HepG2 (cell line): ENCODE data around the gene DUSP15. TPM values are rescaled to one million over a fixed set of nuclear protein-coding genes. Genes with fewer than 3 reads are reported as not detected.

ENCODE experiments used
- ATAC-seq: fragments of 200-7000 bp; cut with Tn5 transposase; 3 replicates; pipeline ENCODE4 v1.9.1; 2020; ENCODE audit warnings: mild to moderate bottlenecking, moderate library complexity
- BruUV-seq: library from RNA; stranded (reverse); fragments of 400-500 nt; replicated peaks from 2 replicates; lab custom pipeline; 2021; lab: Mats Ljungman, UMichigan
- CTCF ChIA-PET: fragments of 300-600 bp; formaldehyde crosslinking; extraction: SDS; loops from one replicate; lab custom pipeline; 2021; ENCODE audit warnings: low total read pairs, inconsistent platforms, low intra/inter-chr PET ratio; lab: Yijun Ruan, JAX
- POLR2A ChIA-PET: fragments of 350-600 bp; sonication (Branson Sonifier 250); formaldehyde crosslinking; loops from one replicate; lab custom pipeline; 2020; ENCODE audit warnings: antibody characterized with exemption, inconsistent platforms; lab: Yijun Ruan, JAX
- DNase-seq: peaks from one replicate; pipeline ENCODE4 v3.0.0-alpha.2; 2015; ENCODE audit warnings: low spot score
- FAIRE-seq: peaks from 3 replicates; lab custom pipeline; 2011; peaks lifted over from hg19 to GRCh38; lab: Jason Lieb, UNC
- H2AFZ ChIP-seq: one replicate; pipeline ENCODE4 v1.6.1; 2011; ENCODE audit warnings: low read length, inconsistent platforms
- H3K27ac ChIP-seq: fragments of 300-600 bp; 3 replicates; pipeline ENCODE4 v1.8.0; 2011; ENCODE audit warnings: mixed run types, mild to moderate bottlenecking, mixed read lengths, low read length, inconsistent platforms; ENCODE audit not compliant: insufficient read depth; ENCODE audit errors: extremely low read length
- H3K27me3 ChIP-seq, 2 experiments: fragments of 200-600 bp in 1 of 2; 2 replicates in 1 of 2; 3 replicates in 1 of 2; pipeline versions ENCODE4 v1.6.0 to v1.8.0; 2011; ENCODE audit warnings: low read length in 2 of 2, mild to moderate bottlenecking in 2 of 2, moderate library complexity in 2 of 2, inconsistent platforms in 1 of 2; ENCODE audit not compliant: insufficient read depth in 2 of 2, control insufficient read depth in 1 of 2
- H3K36me3 ChIP-seq, 2 experiments: fragments of 200-600 bp in 1 of 2; replicated peaks in 1 of 2; 2 replicates in 1 of 2; 3 replicates in 1 of 2; pipeline versions ENCODE4 v1.5.1 to v1.8.0; 2011; ENCODE audit warnings: low read length in 2 of 2, inconsistent platforms in 1 of 2; ENCODE audit not compliant: insufficient read depth in 2 of 2, control insufficient read depth in 1 of 2
- H3K4me1 ChIP-seq: 2 replicates; pipeline ENCODE4 v1.5.1; 2012; ENCODE audit warnings: low read length, inconsistent platforms; ENCODE audit not compliant: insufficient read depth
- H3K4me2 ChIP-seq: 2 replicates; pipeline ENCODE4 v1.6.0; 2011; ENCODE audit warnings: low read depth, low read length, inconsistent platforms
- H3K4me3 ChIP-seq, 3 experiments: fragments of 200-600 bp in 1 of 3; sonication (generic), shearing (Covaris generic) in 1 of 3; replicated peaks in 1 of 3; 2 replicates each; pipeline ENCODE4 v1.5.1; 2011 to 2016; ENCODE audit warnings: low read length in 3 of 3, inconsistent platforms in 2 of 3, low read depth in 2 of 3, mild to moderate bottlenecking in 2 of 3, control low read depth in 1 of 3, mixed read lengths in 1 of 3; ENCODE audit not compliant: insufficient read depth in 1 of 3
- H3K79me2 ChIP-seq: one replicate; pipeline ENCODE4 v1.6.1; 2011; ENCODE audit warnings: low read length, inconsistent platforms; ENCODE audit not compliant: insufficient read depth
- H3K9ac ChIP-seq: 2 replicates; pipeline ENCODE4 v1.6.0; 2011; ENCODE audit warnings: mild to moderate bottlenecking, low read depth, low read length, inconsistent platforms; ENCODE audit not compliant: insufficient read depth
- H3K9me3 ChIP-seq: 2 replicates; pipeline ENCODE4 v1.5.1; 2012; ENCODE audit warnings: mild to moderate bottlenecking, low read length
- H4K20me1 ChIP-seq: 2 replicates; pipeline ENCODE4 v1.6.0; 2011; ENCODE audit warnings: inconsistent platforms, mild to moderate bottlenecking, low read length, moderate library complexity; ENCODE audit not compliant: insufficient read depth
- BHLHE40 ChIP-seq: IDR thresholded peaks from 2 replicates; pipeline ENCODE4 v1.6.1; 2011; ENCODE audit warnings: low read length, improper control_type of control experiment
- ELF1 ChIP-seq: sonication (generic); formaldehyde crosslinking; IDR thresholded peaks from 2 replicates; pipeline ENCODE4 v1.4.0; 2020; ENCODE audit warnings: missing genetic modification reagents
- FOXK1 ChIP-seq: sonication (generic); formaldehyde crosslinking; IDR thresholded peaks from 2 replicates; pipeline ENCODE4 v1.4.0; 2020; ENCODE audit warnings: low read depth, missing genetic modification reagents, borderline replicate concordance
- GPN1 ChIP-seq: sonication (generic); formaldehyde crosslinking; IDR thresholded peaks from 2 replicates; pipeline ENCODE4 v1.5.1; 2020; ENCODE audit warnings: missing genetic modification reagents, borderline replicate concordance
- GTF3A ChIP-seq: sonication (generic); formaldehyde crosslinking; conservative IDR thresholded peaks from 2 replicates; pipeline ENCODE4 v1.4.0; 2020; ENCODE audit warnings: mild to moderate bottlenecking, missing genetic modification reagents
- KDM1A ChIP-seq: IDR thresholded peaks from 2 replicates; pipeline ENCODE4 v1.6.1; 2016; ENCODE audit warnings: missing compliant biosample characterization
- MAFK ChIP-seq, 2 experiments: IDR thresholded peaks in 1 of 2; conservative IDR thresholded peaks in 1 of 2; 2 replicates each; pipeline ENCODE4 v1.6.1; 2011; ENCODE audit warnings: improper control_type of control experiment in 2 of 2, low read length in 2 of 2
- RBM22 ChIP-seq: fragments of 200-400 bp; formaldehyde crosslinking; optimal IDR thresholded peaks from 2 replicates; pipeline ENCODE3; 2017; ENCODE audit warnings: mild to moderate bottlenecking, low read length, moderate library complexity
- SCMH1 ChIP-seq: sonication (generic); formaldehyde crosslinking; IDR thresholded peaks from 2 replicates; pipeline ENCODE4 v1.9.0; 2021; ENCODE audit warnings: missing genetic modification reagents, mild to moderate bottlenecking, borderline replicate concordance
- ZNF572 ChIP-seq: sonication (generic); formaldehyde crosslinking; IDR thresholded peaks from 2 replicates; pipeline ENCODE4 v1.5.1; 2020; ENCODE audit warnings: mild to moderate bottlenecking, missing genetic modification reagents
- ZNF619 ChIP-seq: sonication (generic); formaldehyde crosslinking; IDR thresholded peaks from 2 replicates; pipeline ENCODE4 v1.4.0; 2020; ENCODE audit warnings: mild to moderate bottlenecking, missing genetic modification reagents
- ZNF749 ChIP-seq: sonication (generic); formaldehyde crosslinking; IDR thresholded peaks from 2 replicates; pipeline ENCODE4 v1.8.0; 2022; ENCODE audit warnings: mild to moderate bottlenecking, missing genetic modification reagents, moderate library complexity, borderline replicate concordance
- WGBS: methylation state at CpG from one replicate; pipeline ENCODE4 v1.1.6; 2017; ENCODE audit warnings: low lambda C conversion rate; 5-methylcytosine and 5-hydroxymethylcytosine counted together
- in situ Hi-C: cut with HindIII; loops from 2 replicates; pipeline ENCODE4 v1.10.0; 2017; ENCODE audit warnings: low pct_unique_long_range_greater_than_20kb; ENCODE audit not compliant: extremely low pct_ligation_motif_present
- intact Hi-C: fragments of 100-400 bp; cut with micrococcal nuclease; formaldehyde crosslinking; loops from one replicate; pipeline ENCODE4 v1.10.0; 2022; ENCODE audit not compliant: unreplicated experiment
- polyA plus RNA-seq, 8 experiments: library from polyadenylated mRNA; depleted of rRNA in 3 of 8; stranded (reverse) in 7 of 8; unstranded in 1 of 8; fragments of >200 nt; fragmentation: Illumina TruSeq in 4 of 8; extraction: Trizol in 4 of 8; gene quantifications; 2 replicates each; pipeline versions ENCODE4 v1.2.1 to v1.2.3, GENCODE V29; 2011 to 2016; ENCODE audit warnings: low read depth in 4 of 8, missing spikeins in 1 of 8, mixed read lengths in 1 of 8; ENCODE audit not compliant: insufficient read depth in 1 of 8
- total RNA-seq, 5 experiments: library from RNA; depleted of rRNA; stranded (reverse); fragments of >200 nt; fragmentation: Illumina TruSeq; extraction: Trizol; gene quantifications; 2 replicates each; pipeline ENCODE4 v1.2.3, GENCODE V29; 2016; ENCODE audit warnings: low read depth in 1 of 5
- TF ChIP-seq, protein P1 (sequence below): sonication (generic); formaldehyde crosslinking; IDR thresholded peaks from 2 replicates; pipeline ENCODE4 v1.4.0; 2020; ENCODE audit warnings: low read depth, mild to moderate bottlenecking, missing genetic modification reagents
- TF ChIP-seq, protein P2 (sequence below): sonication (generic); formaldehyde crosslinking; IDR thresholded peaks from 2 replicates; pipeline ENCODE4 v1.4.0; 2020; ENCODE audit warnings: mild to moderate bottlenecking, missing genetic modification reagents
- TF ChIP-seq, protein P3 (sequence below): sonication (generic); formaldehyde crosslinking; IDR thresholded peaks from 2 replicates; pipeline ENCODE4 v1.4.0; 2020; ENCODE audit warnings: mild to moderate bottlenecking, low read depth, missing genetic modification reagents
- TF ChIP-seq, protein P4 (sequence below): IDR thresholded peaks from 2 replicates; pipeline ENCODE4 v1.6.1; 2016; ENCODE audit warnings: missing compliant biosample characterization, missing genetic modification reagents, borderline replicate concordance
- TF ChIP-seq, protein P5 (sequence below): sonication (generic); formaldehyde crosslinking; IDR thresholded peaks from 2 replicates; pipeline ENCODE4 v1.5.0; 2020; ENCODE audit warnings: missing genetic modification reagents, mild to moderate bottlenecking, borderline replicate concordance

The DUSP15 gene
- total and polyA plus RNA-seq, 2 of the 13 experiments (the other 11 are each of a cell fraction or from before 2014, with no cell fraction given) = 0.17 to 0.93 TPM

DNA sequence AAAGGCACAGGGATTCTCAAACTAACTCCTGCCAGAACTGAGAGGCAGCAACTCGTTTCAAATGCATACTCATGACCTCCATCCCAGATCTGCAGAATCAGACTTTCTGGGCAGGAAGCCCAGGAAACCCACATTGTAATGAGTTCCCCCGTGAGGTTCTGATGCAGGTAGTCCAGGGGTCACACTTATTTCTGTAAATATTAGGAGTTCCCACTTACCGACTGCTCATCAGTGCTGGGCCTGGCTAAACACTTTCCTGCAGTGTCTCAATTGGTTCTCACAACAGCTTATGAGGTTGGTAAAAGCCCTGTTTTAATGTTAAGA is 11.6 kb downstream of the DUSP15 start:
- CTCF ChIA-PET = no interaction called here
- BruUV-seq = no TSS peak
- no peak for ATAC-seq
- Histone ChIP-seq H3K4me1 (peaks cover 15% of the 10 kb centered on the region), H3K79me2 (no peaks in the 10 kb centered on the region), H2AFZ (no peak overlapping the region), H3K27ac (no peak overlapping the region), H3K4me2 (no peak overlapping the region), H3K9me3 (no peaks in the 10 kb centered on the region), H3K4me3 (no peak overlapping the region), H3K36me3 (no peaks in the 10 kb centered on the region), H3K27me3 (peaks cover 9 to 52% of the 10 kb centered on the region in 2 experiments; a peak in 4 of 5 replicates), H3K9ac (no peak overlapping the region), H4K20me1 (no peaks in the 10 kb centered on the region)
- no peak for FAIRE-seq
- POLR2A ChIA-PET = interaction anchor here (0.6 kb wide), 1 partner anchor 498 kb away, joined by 3 read pairs; no protein-coding TSS in a partner anchor
- no peak for TF ChIP-seq GTF3A (CRISPR knock-in tag)
- TF ChIP-seq RBM22 = no peak
- TF ChIP-seq SCMH1 (CRISPR knock-in tag) = no peak
- TF ChIP-seq, protein P1, sequence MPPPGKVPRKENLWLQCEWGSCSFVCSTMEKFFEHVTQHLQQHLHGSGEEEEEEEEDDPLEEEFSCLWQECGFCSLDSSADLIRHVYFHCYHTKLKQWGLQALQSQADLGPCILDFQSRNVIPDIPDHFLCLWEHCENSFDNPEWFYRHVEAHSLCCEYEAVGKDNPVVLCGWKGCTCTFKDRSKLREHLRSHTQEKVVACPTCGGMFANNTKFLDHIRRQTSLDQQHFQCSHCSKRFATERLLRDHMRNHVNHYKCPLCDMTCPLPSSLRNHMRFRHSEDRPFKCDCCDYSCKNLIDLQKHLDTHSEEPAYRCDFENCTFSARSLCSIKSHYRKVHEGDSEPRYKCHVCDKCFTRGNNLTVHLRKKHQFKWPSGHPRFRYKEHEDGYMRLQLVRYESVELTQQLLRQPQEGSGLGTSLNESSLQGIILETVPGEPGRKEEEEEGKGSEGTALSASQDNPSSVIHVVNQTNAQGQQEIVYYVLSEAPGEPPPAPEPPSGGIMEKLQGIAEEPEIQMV (CRISPR knock-in tag) = no peak
- TF ChIP-seq ZNF749 (CRISPR knock-in tag) = no peak
- TF ChIP-seq, protein P2, sequence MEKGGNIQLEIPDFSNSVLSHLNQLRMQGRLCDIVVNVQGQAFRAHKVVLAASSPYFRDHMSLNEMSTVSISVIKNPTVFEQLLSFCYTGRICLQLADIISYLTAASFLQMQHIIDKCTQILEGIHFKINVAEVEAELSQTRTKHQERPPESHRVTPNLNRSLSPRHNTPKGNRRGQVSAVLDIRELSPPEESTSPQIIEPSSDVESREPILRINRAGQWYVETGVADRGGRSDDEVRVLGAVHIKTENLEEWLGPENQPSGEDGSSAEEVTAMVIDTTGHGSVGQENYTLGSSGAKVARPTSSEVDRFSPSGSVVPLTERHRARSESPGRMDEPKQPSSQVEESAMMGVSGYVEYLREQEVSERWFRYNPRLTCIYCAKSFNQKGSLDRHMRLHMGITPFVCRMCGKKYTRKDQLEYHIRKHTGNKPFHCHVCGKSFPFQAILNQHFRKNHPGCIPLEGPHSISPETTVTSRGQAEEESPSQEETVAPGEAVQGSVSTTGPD (CRISPR knock-in tag) = no peak
- TF ChIP-seq ELF1 (CRISPR knock-in tag) = no peak
- TF ChIP-seq, protein P3, sequence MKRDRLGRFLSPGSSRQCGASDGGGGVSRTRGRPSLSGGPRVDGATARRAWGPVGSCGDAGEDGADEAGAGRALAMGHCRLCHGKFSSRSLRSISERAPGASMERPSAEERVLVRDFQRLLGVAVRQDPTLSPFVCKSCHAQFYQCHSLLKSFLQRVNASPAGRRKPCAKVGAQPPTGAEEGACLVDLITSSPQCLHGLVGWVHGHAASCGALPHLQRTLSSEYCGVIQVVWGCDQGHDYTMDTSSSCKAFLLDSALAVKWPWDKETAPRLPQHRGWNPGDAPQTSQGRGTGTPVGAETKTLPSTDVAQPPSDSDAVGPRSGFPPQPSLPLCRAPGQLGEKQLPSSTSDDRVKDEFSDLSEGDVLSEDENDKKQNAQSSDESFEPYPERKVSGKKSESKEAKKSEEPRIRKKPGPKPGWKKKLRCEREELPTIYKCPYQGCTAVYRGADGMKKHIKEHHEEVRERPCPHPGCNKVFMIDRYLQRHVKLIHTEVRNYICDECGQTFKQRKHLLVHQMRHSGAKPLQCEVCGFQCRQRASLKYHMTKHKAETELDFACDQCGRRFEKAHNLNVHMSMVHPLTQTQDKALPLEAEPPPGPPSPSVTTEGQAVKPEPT (CRISPR knock-in tag) = no peak
- TF ChIP-seq, protein P4, sequence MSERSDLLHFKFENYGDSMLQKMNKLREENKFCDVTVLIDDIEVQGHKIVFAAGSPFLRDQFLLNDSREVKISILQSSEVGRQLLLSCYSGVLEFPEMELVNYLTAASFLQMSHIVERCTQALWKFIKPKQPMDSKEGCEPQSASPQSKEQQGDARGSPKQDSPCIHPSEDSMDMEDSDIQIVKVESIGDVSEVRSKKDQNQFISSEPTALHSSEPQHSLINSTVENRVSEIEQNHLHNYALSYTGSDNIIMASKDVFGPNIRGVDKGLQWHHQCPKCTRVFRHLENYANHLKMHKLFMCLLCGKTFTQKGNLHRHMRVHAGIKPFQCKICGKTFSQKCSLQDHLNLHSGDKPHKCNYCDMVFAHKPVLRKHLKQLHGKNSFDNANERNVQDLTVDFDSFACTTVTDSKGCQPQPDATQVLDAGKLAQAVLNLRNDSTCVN (CRISPR knock-in tag) = no peak
- no peak for TF ChIP-seq BHLHE40
- no peak for TF ChIP-seq ZNF572 (CRISPR knock-in tag)
- TF ChIP-seq, protein P5, sequence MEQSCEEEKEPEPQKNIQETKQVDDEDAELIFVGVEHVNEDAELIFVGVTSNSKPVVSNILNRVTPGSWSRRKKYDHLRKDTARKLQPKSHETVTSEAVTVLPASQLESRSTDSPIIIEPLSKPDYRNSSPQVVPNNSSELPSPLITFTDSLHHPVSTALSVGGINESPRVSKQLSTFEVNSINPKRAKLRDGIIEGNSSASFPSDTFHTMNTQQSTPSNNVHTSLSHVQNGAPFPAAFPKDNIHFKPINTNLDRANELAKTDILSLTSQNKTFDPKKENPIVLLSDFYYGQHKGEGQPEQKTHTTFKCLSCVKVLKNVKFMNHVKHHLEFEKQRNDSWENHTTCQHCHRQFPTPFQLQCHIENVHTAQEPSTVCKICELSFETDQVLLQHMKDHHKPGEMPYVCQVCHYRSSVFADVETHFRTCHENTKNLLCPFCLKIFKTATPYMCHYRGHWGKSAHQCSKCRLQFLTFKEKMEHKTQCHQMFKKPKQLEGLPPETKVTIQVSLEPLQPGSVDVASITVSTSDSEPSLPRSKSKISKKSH (CRISPR knock-in tag) = no peak
- TF ChIP-seq GPN1 = no peak
- TF ChIP-seq ZNF619 (CRISPR knock-in tag) = no peak
- TF ChIP-seq FOXK1 (CRISPR knock-in tag) = no peak
- no peak for TF ChIP-seq MAFK (conservative IDR thresholded peaks at IDR 0.05 in 1 of 2, IDR thresholded peaks at IDR 0.05 in 1 of 2; ENCODE audit: low read length in 2 of 2)
- no peak for TF ChIP-seq KDM1A (CRISPR knock-in tag)
- WGBS = 2% methylated on average over 3 of the region's 3 CpGs
- intact Hi-C loops (no loop called here), in situ Hi-C loops (loop anchor here (5.0 kb wide), 1 partner anchor 94 kb away; the partner anchor contains the start of gene PDRG1)
- DNase-seq = no peak
